Pancreas (tissue), 10 donors: Measurements from ENCODE around the gene USP10. TPM values are rescaled to one million over a fixed set of nuclear protein-coding genes. Genes with fewer than 3 reads are reported as not detected.

Experiments used
- ATAC-seq, 4 donors: fragments of 200-7000 bp; cut with Tn5 transposase; one replicate each; pipeline versions ENCODE4 v1.8.0 to v1.9.1; 2020; ENCODE audit warnings: mild to moderate bottlenecking in 4 of 4, moderate library complexity in 4 of 4
- DNase-seq, 6 donors: peaks; one replicate each; pipeline ENCODE4 v3.0.0-alpha.2; 2020
- FAIRE-seq: peaks from 2 replicates; lab custom pipeline; 2012; peaks lifted over from hg19 to GRCh38; lab: Jason Lieb, UNC
- H3K27ac ChIP-seq, 4 donors: fragments of 200-600 bp; sonication (generic); 1 replicate in 3 of 4; 2 replicates in 1 of 4; pipeline versions ENCODE4 v1.5.0 to v1.8.0; 2020
- H3K27me3 ChIP-seq, 4 donors: fragments of 200-600 bp; one replicate each; pipeline ENCODE4 v1.8.0; 2021
- H3K36me3 ChIP-seq, 3 donors: fragments of 200-600 bp; sonication (generic) in 1 of 3; one replicate each; pipeline versions ENCODE4 v1.5.0 to v1.8.0; 2020 to 2021
- H3K4me1 ChIP-seq, 3 donors: fragments of 200-600 bp; one replicate each; pipeline ENCODE4 v1.8.0; 2021
- H3K4me3 ChIP-seq, 4 donors: fragments of 200-600 bp; sonication (generic) in 2 of 4; one replicate each; pipeline versions ENCODE4 v1.5.0 to v1.8.0; 2020 to 2021
- H3K9me3 ChIP-seq, 4 donors: fragments of 200-600 bp; one replicate each; pipeline ENCODE4 v1.8.0; 2021
- WGBS, 2 donors: extraction: QIAGEN DNeasy Blood & Tissue Kit; methylation state at CpG; one replicate each; pipeline ENCODE4 v1.1.7; 2013; 5-methylcytosine and 5-hydroxymethylcytosine counted together
- intact Hi-C, 3 donors: fragments of 100-400 bp; cut with DNase I; formaldehyde crosslinking; loops; one replicate each; pipeline versions ENCODE4 v1.11.1 to v1.14.2; 2022
- polyA plus RNA-seq, 2 donors: library from polyadenylated mRNA; stranded (reverse); fragments of 200-250 nt; gene quantifications; one replicate each; pipeline ENCODE4 v1.2.3, GENCODE V29; 2013
- total RNA-seq, 6 donors: library from RNA; stranded (reverse); fragmentation: NEBNext Ultra II Directional in 4 of 6; extraction: Animal tissue kit (Norgen Biotek cat#: 25700) in 4 of 6; gene quantifications; one replicate each; pipeline versions ENCODE4 v1.2.1 to v1.2.4, GENCODE V29; 2021 to 2023
- TF ChIP-seq, protein P1 (sequence below), 4 donors: fragments of 200-600 bp; sonication (generic) in 3 of 4; IDR thresholded peaks; one replicate each; pipeline versions ENCODE4 v1.5.0 to v1.8.0; 2021; ENCODE audit warnings: antibody characterized with exemption in 4 of 4
- donor health status: healthy with polysubstance abuse.
- donor health status: DM: no; HTN: no; CAD: no; lungs with moderate emphysema.
- donor health status: DM: no; HTN: no; CAD: no.
- donor health status: control.
- donor health status: control.
- donor health status: Bipolar disorder and iron deficiency.
- donor health status: DM: yes; HTN: yes; CAD: no.
- donor health status: DM: no; HTN: no; CAD: no.
- donor health status: DM: no; HTN: no; CAD: no.
- donor health status: DM: yes; HTN: yes; CAD: no.

The USP10 gene
- total and polyA plus RNA-seq, 8 donors = 11.4 to 40.6 (median 26.9) TPM

- Histone ChIP-seq H3K9me3 (no peaks in the 10 kb centered on the region), H3K4me3 (no peak overlapping the region), H3K36me3 (no peaks in the 10 kb centered on the region), H3K27me3 (no peaks in the 10 kb centered on the region), H3K4me1 (no peaks in the 10 kb centered on the region), H3K27ac (no peak overlapping the region)
- TF ChIP-seq, protein P1, sequence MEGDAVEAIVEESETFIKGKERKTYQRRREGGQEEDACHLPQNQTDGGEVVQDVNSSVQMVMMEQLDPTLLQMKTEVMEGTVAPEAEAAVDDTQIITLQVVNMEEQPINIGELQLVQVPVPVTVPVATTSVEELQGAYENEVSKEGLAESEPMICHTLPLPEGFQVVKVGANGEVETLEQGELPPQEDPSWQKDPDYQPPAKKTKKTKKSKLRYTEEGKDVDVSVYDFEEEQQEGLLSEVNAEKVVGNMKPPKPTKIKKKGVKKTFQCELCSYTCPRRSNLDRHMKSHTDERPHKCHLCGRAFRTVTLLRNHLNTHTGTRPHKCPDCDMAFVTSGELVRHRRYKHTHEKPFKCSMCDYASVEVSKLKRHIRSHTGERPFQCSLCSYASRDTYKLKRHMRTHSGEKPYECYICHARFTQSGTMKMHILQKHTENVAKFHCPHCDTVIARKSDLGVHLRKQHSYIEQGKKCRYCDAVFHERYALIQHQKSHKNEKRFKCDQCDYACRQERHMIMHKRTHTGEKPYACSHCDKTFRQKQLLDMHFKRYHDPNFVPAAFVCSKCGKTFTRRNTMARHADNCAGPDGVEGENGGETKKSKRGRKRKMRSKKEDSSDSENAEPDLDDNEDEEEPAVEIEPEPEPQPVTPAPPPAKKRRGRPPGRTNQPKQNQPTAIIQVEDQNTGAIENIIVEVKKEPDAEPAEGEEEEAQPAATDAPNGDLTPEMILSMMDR (IDR thresholded peaks at IDR 0.05) = no peak
- 68 to 71% methylated on average over 8 of the region's 8 CpGs for WGBS, 2 donors
- intact Hi-C loops = no loop called here
- no peak for DNase-seq
- no peak for ATAC-seq
- no peak for FAIRE-seq
Measured at GRCh38 chr16:84800158-84800978, 100.6 kb downstream of the USP10 start.

DNA sequence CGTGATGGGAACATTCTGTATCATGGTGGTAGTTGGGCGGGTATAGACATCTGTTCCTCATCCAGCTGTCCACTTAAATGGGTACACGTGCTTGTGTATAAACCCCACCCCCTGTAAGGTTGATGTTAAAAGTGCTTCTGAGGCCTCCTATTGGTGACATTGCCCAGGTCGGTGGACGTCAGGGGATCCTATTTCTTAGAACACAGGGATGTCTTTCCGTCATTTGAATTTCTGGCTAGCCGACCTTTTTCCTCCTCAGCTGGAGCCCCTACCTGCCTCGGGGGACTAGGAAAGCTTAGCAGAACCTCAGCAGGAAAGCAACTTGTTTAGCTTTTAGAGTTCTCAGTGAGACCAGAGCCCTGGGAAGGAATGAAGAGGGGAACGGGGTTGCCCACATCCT, 103.3 kb downstream of the USP10 start:
- WGBS, 2 donors = 69 to 72% methylated on average over 9 of the region's 9 CpGs
- no peaks in the 10 kb centered on the region for H3K36me3 ChIP-seq
- intact Hi-C loops = no loop called here
- H3K27me3 ChIP-seq = no peaks in the 10 kb centered on the region
- DNase-seq = no peak
- TF ChIP-seq, protein P1 (IDR thresholded peaks at IDR 0.05) = no peak
- H3K9me3 ChIP-seq = no peaks in the 10 kb centered on the region
- no peak overlapping the region for H3K27ac ChIP-seq
- H3K4me1 ChIP-seq = no peaks in the 10 kb centered on the region
- no peak overlapping the region for H3K4me3 ChIP-seq
- ATAC-seq = no peak
- FAIRE-seq = no peak

DNA sequence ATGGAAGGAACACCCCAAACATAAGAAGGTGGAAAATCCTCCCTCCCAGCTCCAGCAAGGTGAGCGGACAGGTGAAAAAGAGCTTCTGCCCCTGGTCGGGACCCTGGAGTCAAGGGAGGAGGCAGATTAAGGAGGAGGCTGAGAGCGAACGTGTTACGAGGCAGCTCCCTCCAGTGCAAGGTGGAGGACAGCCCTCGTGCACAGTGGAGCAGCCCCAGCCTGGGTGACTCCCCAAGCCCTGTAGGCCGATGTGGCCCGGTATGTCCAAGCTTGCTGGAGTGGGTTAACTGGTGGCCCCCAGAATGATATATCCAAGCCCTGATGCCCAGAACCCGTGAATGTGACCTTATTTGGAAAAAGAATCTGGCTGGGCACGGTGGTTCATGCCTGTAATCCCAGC, 104.5 kb downstream of the USP10 start:
- DNase-seq = no peak
- FAIRE-seq = no peak
- intact Hi-C loops = no loop called here
- WGBS, 2 donors = 84 to 91% methylated on average over 10 of the region's 10 CpGs
- Histone ChIP-seq H3K9me3 (no peaks in the 10 kb centered on the region), H3K4me1 (no peaks in the 10 kb centered on the region), H3K36me3 (no peaks in the 10 kb centered on the region), H3K27me3 (no peaks in the 10 kb centered on the region), H3K27ac (no peak overlapping the region), H3K4me3 (no peak overlapping the region)
- TF ChIP-seq, protein P1 (IDR thresholded peaks at IDR 0.05) = no peak
- ATAC-seq = no peak

GRCh38 chr16:84806256-84806889, 106.6 kb downstream of the USP10 start:
- Histone ChIP-seq H3K36me3 (no peaks in the 10 kb centered on the region), H3K4me1 (no peaks in the 10 kb centered on the region), H3K27me3 (no peaks in the 10 kb centered on the region), H3K4me3 (no peak overlapping the region), H3K27ac (no peak overlapping the region), H3K9me3 (no peaks in the 10 kb centered on the region)
- ATAC-seq (peak in 3 of 4 donors; percentile 56 to 72 (median 62)), DNase-seq (peak in 1 of 6 donors; percentile 33), FAIRE-seq (no peak)
- TF ChIP-seq, protein P1 (IDR thresholded peaks at IDR 0.05) = no peak
- WGBS, 2 donors = 61 to 62% methylated on average over 25 to 26 of the region's 26 CpGs
- intact Hi-C loops = no loop called here

GRCh38 chr16:84806890-84807258, 107.1 kb downstream of the USP10 start:
- Histone ChIP-seq H3K27ac (no peak overlapping the region), H3K9me3 (no peaks in the 10 kb centered on the region), H3K4me3 (no peak overlapping the region), H3K4me1 (no peaks in the 10 kb centered on the region), H3K36me3 (no peaks in the 10 kb centered on the region), H3K27me3 (no peaks in the 10 kb centered on the region)
- 75 to 82% methylated on average over 10 of the region's 10 CpGs for WGBS, 2 donors
- intact Hi-C loops = no loop called here
- no peak for FAIRE-seq
- TF ChIP-seq, protein P1 (IDR thresholded peaks at IDR 0.05) = no peak
- no peak for ATAC-seq
- DNase-seq = no peak
